Osteocyte (in vitro differentiated cells): ENCODE results near the gene GNAZ. TPM values are rescaled to one million over a fixed set of nuclear protein-coding genes. Genes with fewer than 3 reads are reported as not detected.

Experiments used
- DNase-seq: peaks from one replicate; pipeline ENCODE4 v3.0.0; 2021; ENCODE audit warnings: mixed read lengths; ENCODE audit not compliant: unreplicated experiment; ENCODE audit errors: extremely low spot score
- H3K27ac Mint-ChIP-seq: one replicate; pipeline ENCODE4 v1.8.0; 2021; ENCODE audit warnings: mild to moderate bottlenecking, mixed read lengths; ENCODE audit not compliant: unreplicated experiment
- H3K27me3 Mint-ChIP-seq: one replicate; pipeline ENCODE4 v1.8.0; 2021; ENCODE audit warnings: mixed read lengths; ENCODE audit not compliant: unreplicated experiment
- H3K36me3 Mint-ChIP-seq: one replicate; pipeline ENCODE4 v1.8.0; 2021; ENCODE audit warnings: mixed read lengths; ENCODE audit not compliant: unreplicated experiment
- H3K4me1 Mint-ChIP-seq: one replicate; pipeline ENCODE4 v1.8.0; 2021; ENCODE audit warnings: mixed read lengths; ENCODE audit not compliant: unreplicated experiment
- H3K4me3 Mint-ChIP-seq: one replicate; pipeline ENCODE4 v1.8.0; 2021; ENCODE audit warnings: mild to moderate bottlenecking, moderate library complexity, mixed read lengths; ENCODE audit not compliant: unreplicated experiment
- H3K9me3 Mint-ChIP-seq: one replicate; pipeline ENCODE4 v1.8.0; 2021; ENCODE audit warnings: mixed read lengths; ENCODE audit not compliant: unreplicated experiment
- CTCF ChIP-seq: fragments of 200-600 bp; sonication (generic); IDR thresholded peaks from 2 replicates; pipeline ENCODE4 v1.5.0; 2021; ENCODE audit warnings: antibody characterized with exemption, mild to moderate bottlenecking, moderate library complexity
- total RNA-seq: library from RNA; stranded (reverse); gene quantifications from 2 replicates; pipeline ENCODE4 v1.2.1, GENCODE V29; 2021

GNAZ gene
- total RNA-seq, 1 donor from 2014 or later = 2.9 TPM

- Mint-ChIP-seq H3K27ac (no peak overlapping the region), H3K4me1 (no peaks in the 10 kb centered on the region), H3K36me3 (peaks cover 4% of the 10 kb centered on the region), H3K27me3 (no peaks in the 10 kb centered on the region), H3K9me3 (no peaks in the 10 kb centered on the region), H3K4me3 (no peak overlapping the region)
- no peak for DNase-seq
- TF ChIP-seq CTCF = no peak
These were observed 83.7 kb downstream of the GNAZ start for GRCh38 chr22:23153994-23154393.

GRCh38 chr22:23154461-23154860 is 84.1 kb downstream of the GNAZ start:
- Mint-ChIP-seq H3K4me1 (no peaks in the 10 kb centered on the region), H3K27me3 (no peaks in the 10 kb centered on the region), H3K4me3 (no peak overlapping the region), H3K27ac (no peak overlapping the region), H3K9me3 (no peaks in the 10 kb centered on the region), H3K36me3 (peaks cover 4% of the 10 kb centered on the region)
- DNase-seq = no peak
- TF ChIP-seq CTCF = no peak

GRCh38 chr22:23155143-23155542 is 84.8 kb downstream of the GNAZ start:
- Mint-ChIP-seq H3K27ac (no peak overlapping the region), H3K36me3 (peaks cover 2% of the 10 kb centered on the region), H3K27me3 (no peaks in the 10 kb centered on the region), H3K4me3 (no peak overlapping the region), H3K9me3 (no peaks in the 10 kb centered on the region), H3K4me1 (no peaks in the 10 kb centered on the region)
- no peak for DNase-seq
- no peak for TF ChIP-seq CTCF

- no peaks in the 10 kb centered on the region for H3K4me1 Mint-ChIP-seq
- no peaks in the 10 kb centered on the region for H3K27me3 Mint-ChIP-seq
- no peak for TF ChIP-seq CTCF
- H3K4me3 Mint-ChIP-seq = no peak overlapping the region
- DNase-seq = no peak
- peaks cover 2% of the 10 kb centered on the region for H3K36me3 Mint-ChIP-seq
- H3K9me3 Mint-ChIP-seq = no peaks in the 10 kb centered on the region
- no peak overlapping the region for H3K27ac Mint-ChIP-seq
These were observed 85.5 kb downstream of the GNAZ start for GRCh38 chr22:23155831-23156230.

- H3K4me1 Mint-ChIP-seq = no peaks in the 10 kb centered on the region
- H3K36me3 Mint-ChIP-seq = peaks cover 2% of the 10 kb centered on the region
- no peak for DNase-seq
- H3K27ac Mint-ChIP-seq = no peak overlapping the region
- no peak overlapping the region for H3K4me3 Mint-ChIP-seq
- no peaks in the 10 kb centered on the region for H3K9me3 Mint-ChIP-seq
- TF ChIP-seq CTCF = no peak
- H3K27me3 Mint-ChIP-seq = no peaks in the 10 kb centered on the region
These were observed 86.0 kb downstream of the GNAZ start for GRCh38 chr22:23156286-23156685.
